ENCODE measurements around the gene CDK6.

GRCh38 chr7:92636018-92636560, 200.3 kb downstream of the CDK6 start:
- TF ChIP-seq CTCF (conservative IDR thresholded peaks at IDR 0.05; ENCODE audit: low read depth, low read length), result no peak
- no peak for TF ChIP-seq EZH2 (IDR thresholded peaks at IDR 0.05; ENCODE audit: low read length, unreplicated experiment)
- no peak for TF ChIP-seq EZH2phosphoT487 (IDR thresholded peaks at IDR 0.05; ENCODE audit: borderline replicate concordance, low read length)
